ENCODE data around the gene MYL11.
"Not testable (repeated sequence)": the region's sequence is repeated elsewhere in the genome, so short reads cannot be mapped to it uniquely, and the experiment has no call there.

The MYL11 gene

DNA sequence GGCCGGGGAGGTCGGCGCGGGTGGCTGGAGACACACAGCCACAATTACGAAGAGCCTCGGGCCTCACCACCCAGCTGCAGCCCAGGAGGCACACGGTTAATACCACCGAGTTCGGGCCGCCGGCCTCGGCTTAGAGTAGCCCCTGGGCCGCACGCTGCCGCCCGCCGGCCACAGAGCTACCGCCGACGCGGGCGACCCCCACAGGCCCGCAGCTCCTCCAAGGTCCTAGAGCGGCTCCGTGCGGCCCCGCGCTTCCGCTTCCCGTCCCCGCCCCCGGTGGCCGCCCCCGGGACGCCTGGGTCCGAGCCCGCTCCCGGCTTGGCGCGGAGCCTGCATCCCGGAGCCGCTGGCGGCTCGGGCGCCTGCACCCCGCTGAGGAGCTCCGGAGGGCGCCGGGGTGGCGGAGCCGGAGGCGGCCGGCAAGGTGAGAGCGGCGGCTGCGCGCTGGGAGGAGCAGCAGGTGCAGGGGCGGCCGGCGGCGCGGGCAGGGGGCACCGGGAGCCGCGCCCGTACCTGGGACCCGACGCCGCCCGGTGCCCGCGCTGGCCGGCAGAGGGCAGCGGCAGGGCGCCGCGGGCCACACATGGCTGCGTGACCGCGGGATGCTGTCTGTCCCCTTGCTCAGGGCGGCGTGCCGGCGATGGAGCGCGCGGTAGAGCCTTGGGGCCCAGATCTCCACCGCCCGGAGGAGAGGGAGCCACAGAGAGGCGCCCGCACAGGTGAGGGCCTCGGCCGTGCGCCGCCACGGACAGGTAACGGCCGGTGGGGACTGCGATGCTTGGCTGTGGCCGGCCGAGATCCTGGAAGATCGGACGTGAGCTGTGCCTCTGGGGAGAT lies 20.8 kb downstream of the MYL11 start, which contains the start of gene ZNF48:
TSS of gene ZNF48 (plus strand) at position 266 of the 837 bp plus-strand sequence. CDS start at position 641, 375 bp downstream.
- H3K36me3 ChIP-seq (replicated peaks; ENCODE audit: insufficient read depth, low read length): 0 out of 2 replicates have a peak, but pooled peaks cover 2% of the 10 kb centered on the region
- 0 out of 2 replicates have a peak, but pooled peaks cover 4% of the 10 kb centered on the region for H3K4me1 ChIP-seq (ENCODE audit: low read length)
- peak within 1 kb of the TSS; percentile 97 for H3K4me3 ChIP-seq (ENCODE audit: low read length)
- H4K20me1 ChIP-seq (ENCODE audit: insufficient read depth, low read length): no peaks in the 10 kb centered on the region
- peak within 1 kb of the TSS; percentile 28; the same call in 1 of the 2 replicates for H3K27ac ChIP-seq (ENCODE audit: low read length)
- H3K4me2 ChIP-seq (ENCODE audit: low read depth, low read length): peak within 1 kb of the TSS; percentile 87
- peaks cover 25% of the 10 kb centered on the region for H3K79me2 ChIP-seq (ENCODE audit: low read length)
- DNase-seq: peak; percentile 88
- peak within 1 kb of the TSS; percentile 91 for H2AFZ ChIP-seq (ENCODE audit: low read length)
- no peaks in the 10 kb centered on the region for H3K27me3 ChIP-seq (replicated peaks; ENCODE audit: insufficient read depth, low read length)
- TF ChIP-seq, protein P1, sequence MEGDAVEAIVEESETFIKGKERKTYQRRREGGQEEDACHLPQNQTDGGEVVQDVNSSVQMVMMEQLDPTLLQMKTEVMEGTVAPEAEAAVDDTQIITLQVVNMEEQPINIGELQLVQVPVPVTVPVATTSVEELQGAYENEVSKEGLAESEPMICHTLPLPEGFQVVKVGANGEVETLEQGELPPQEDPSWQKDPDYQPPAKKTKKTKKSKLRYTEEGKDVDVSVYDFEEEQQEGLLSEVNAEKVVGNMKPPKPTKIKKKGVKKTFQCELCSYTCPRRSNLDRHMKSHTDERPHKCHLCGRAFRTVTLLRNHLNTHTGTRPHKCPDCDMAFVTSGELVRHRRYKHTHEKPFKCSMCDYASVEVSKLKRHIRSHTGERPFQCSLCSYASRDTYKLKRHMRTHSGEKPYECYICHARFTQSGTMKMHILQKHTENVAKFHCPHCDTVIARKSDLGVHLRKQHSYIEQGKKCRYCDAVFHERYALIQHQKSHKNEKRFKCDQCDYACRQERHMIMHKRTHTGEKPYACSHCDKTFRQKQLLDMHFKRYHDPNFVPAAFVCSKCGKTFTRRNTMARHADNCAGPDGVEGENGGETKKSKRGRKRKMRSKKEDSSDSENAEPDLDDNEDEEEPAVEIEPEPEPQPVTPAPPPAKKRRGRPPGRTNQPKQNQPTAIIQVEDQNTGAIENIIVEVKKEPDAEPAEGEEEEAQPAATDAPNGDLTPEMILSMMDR (IDR thresholded peaks at IDR 0.05; ENCODE audit: low read length): peak; percentile 22; the same call in 1 of the 2 replicates
- TF ChIP-seq EZH2phosphoT487 (IDR thresholded peaks at IDR 0.05; ENCODE audit: low read length): no peak
- peak within 1 kb of the TSS; percentile 76 for H3K9ac ChIP-seq (ENCODE audit: low read length)
- no peaks in the 10 kb centered on the region for H3K9me3 ChIP-seq (replicated peaks; ENCODE audit: insufficient read depth, low read length)
- peaks cover 28% of the 10 kb centered on the region for H3F3A ChIP-seq (ENCODE audit: insufficient read depth, low read length)
- H3K9me2 ChIP-seq (replicated peaks; ENCODE audit: insufficient read depth, low read length): no peaks in the 10 kb centered on the region

DNA sequence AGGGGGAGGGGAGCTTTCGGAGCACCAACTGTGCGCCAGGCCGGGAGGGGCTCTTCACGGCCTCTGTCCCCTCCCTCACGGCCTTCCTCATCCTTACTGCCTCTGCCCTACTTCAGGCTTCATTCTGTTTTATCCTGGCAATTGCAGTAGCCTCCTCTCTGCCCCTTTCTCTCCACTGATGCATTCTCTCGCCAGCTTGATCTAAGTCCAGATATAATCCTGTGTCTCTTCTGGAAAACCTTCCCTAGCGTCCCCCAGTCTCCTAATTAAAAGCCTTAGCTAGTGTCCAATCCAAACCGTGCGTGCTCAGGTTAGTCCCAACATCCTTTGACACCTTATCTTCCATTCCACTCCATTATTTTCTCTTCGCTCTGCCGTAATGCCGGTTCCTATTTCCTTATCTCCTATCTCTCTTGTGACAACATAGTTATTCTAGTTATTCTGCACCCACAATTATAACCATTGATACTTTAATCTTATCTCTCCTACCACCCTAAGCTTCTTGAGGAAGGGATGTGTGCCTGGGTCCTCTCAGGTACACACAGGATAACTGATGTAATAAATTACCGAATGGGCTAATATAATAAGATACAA lies 21.5 kb downstream of the MYL11 start:
- no peak for DNase-seq

DNA sequence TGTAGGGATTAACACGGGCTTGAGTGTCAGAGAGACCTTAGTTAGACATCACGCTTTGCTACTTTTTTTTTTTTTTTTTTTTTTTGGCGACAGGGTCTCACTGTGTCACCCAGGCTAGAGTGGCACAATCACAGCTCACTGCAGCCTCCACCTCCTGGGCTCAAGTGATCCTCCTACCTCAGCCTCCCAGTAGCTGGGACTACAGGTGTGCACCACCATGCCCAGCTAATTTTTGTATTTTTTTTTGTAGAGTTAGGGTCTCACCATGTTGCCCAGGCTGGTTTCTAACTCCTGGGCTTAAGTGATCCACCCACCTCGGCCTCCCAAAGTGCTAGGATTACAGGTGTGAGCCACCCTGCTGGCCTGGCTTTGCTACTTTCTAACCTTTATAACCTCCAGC lies 22.0 kb downstream of the MYL11 start:
- not testable (repeated sequence) for H4K20me1 ChIP-seq (ENCODE audit: insufficient read depth, low read length); H3K4me1 ChIP-seq (ENCODE audit: low read length); H3K27ac ChIP-seq (ENCODE audit: low read length); H3K9me2 ChIP-seq (replicated peaks; ENCODE audit: insufficient read depth, low read length); H2AFZ ChIP-seq (ENCODE audit: low read length); H3K9ac ChIP-seq (ENCODE audit: low read length); H3K36me3 ChIP-seq (replicated peaks; ENCODE audit: insufficient read depth, low read length); H3K9me3 ChIP-seq (replicated peaks; ENCODE audit: insufficient read depth, low read length); DNase-seq; H3K27me3 ChIP-seq (replicated peaks; ENCODE audit: insufficient read depth, low read length)
- Histone ChIP-seq H3K4me3 (ENCODE audit: low read length) (peak overlapping the region; percentile 97), H3K79me2 (ENCODE audit: low read length) (peaks cover 25% of the 10 kb centered on the region), H3F3A (ENCODE audit: insufficient read depth, low read length) (peaks cover 29% of the 10 kb centered on the region), H3K4me2 (ENCODE audit: low read depth, low read length) (peak overlapping the region; percentile 87)

More for the DNA sequence above, 21.5 kb downstream of the MYL11 start:
- Histone ChIP-seq H3K36me3 (replicated peaks; ENCODE audit: insufficient read depth, low read length) (0 out of 2 replicates have a peak, but pooled peaks cover 2% of the 10 kb centered on the region), H2AFZ (ENCODE audit: low read length) (peak overlapping the region; percentile 78), H3K27me3 (replicated peaks; ENCODE audit: insufficient read depth, low read length) (no peaks in the 10 kb centered on the region), H3K4me2 (ENCODE audit: low read depth, low read length) (peak overlapping the region; percentile 87), H3K4me1 (ENCODE audit: low read length) (0 out of 2 replicates have a peak, but pooled peaks cover 4% of the 10 kb centered on the region), H3K9me3 (replicated peaks; ENCODE audit: insufficient read depth, low read length) (no peaks in the 10 kb centered on the region), H3K27ac (ENCODE audit: low read length) (peak overlapping the region; percentile 28; the same call in 1 of the 2 replicates), H3K79me2 (ENCODE audit: low read length) (peaks cover 25% of the 10 kb centered on the region), H3K9me2 (replicated peaks; ENCODE audit: insufficient read depth, low read length) (no peaks in the 10 kb centered on the region), H3K9ac (ENCODE audit: low read length) (peak overlapping the region; percentile 76), H4K20me1 (ENCODE audit: insufficient read depth, low read length) (no peaks in the 10 kb centered on the region), H3K4me3 (ENCODE audit: low read length) (peak overlapping the region; percentile 97), H3F3A (ENCODE audit: insufficient read depth, low read length) (peaks cover 29% of the 10 kb centered on the region)
- TF ChIP-seq, protein P1 (IDR thresholded peaks at IDR 0.05; ENCODE audit: low read length): no peak
- TF ChIP-seq EZH2 (optimal IDR thresholded peaks at IDR 0.05; ENCODE audit: low read depth, low read length): no peak
- no peak for TF ChIP-seq EZH2phosphoT487 (IDR thresholded peaks at IDR 0.05; ENCODE audit: low read length)
